Dedifferentiated amniotic fluid mesenchymal stem cell (primary cell): Measurements from ENCODE around the gene PSMD2.
A peak's percentile ranks its signal among the peaks of the same experiment; 100 is the strongest.

Source experiments
- DNase-seq: peaks from one replicate; pipeline ENCODE4 v3.0.0-alpha.2; 2016; ENCODE audit errors: extremely low spot score

Gene PSMD2

GRCh38 chr3:184316792-184317191 is 17.8 kb downstream of the PSMD2 start:
- no peak for DNase-seq

GRCh38 chr3:184317201-184317600 is 18.2 kb downstream of the PSMD2 start:
- DNase-seq, result no peak

GRCh38 chr3:184320104-184320445 is 21.0 kb downstream of the PSMD2 start:
- DNase-seq, result peak; percentile 97

GRCh38 chr3:184321666-184322065 is 22.6 kb downstream of the PSMD2 start:
- no peak for DNase-seq

GRCh38 chr3:184322731-184323487 is 23.9 kb downstream of the PSMD2 start:
- DNase-seq, result no peak

GRCh38 chr3:184323696-184324095 is 24.7 kb downstream of the PSMD2 start:
- no peak for DNase-seq

- DNase-seq, result no peak
Measured at GRCh38 chr3:184325269-184325668, 26.2 kb downstream of the PSMD2 start.

GRCh38 chr3:184325715-184326369 is 26.8 kb downstream of the PSMD2 start:
- DNase-seq, result no peak

GRCh38 chr3:184327171-184327570 is 28.1 kb downstream of the PSMD2 start:
- no peak for DNase-seq

GRCh38 chr3:184328516-184328915 is 29.5 kb downstream of the PSMD2 start:
- DNase-seq, result no peak

- DNase-seq, result peak; percentile 65
Measured at GRCh38 chr3:184332370-184333090, 33.5 kb downstream of the PSMD2 start.

GRCh38 chr3:184333190-184333589 is 34.1 kb downstream of the PSMD2 start:
- DNase-seq, result no peak

- DNase-seq, result no peak
Measured at GRCh38 chr3:184333700-184334099, 34.7 kb downstream of the PSMD2 start.

GRCh38 chr3:184334470-184335158 is 35.6 kb downstream of the PSMD2 start:
- peak; percentile 34 for DNase-seq

- DNase-seq, result no peak
Measured at GRCh38 chr3:184335291-184335660, 36.2 kb downstream of the PSMD2 start.

- DNase-seq, result peak; percentile 46
Measured at GRCh38 chr3:184335661-184336546, 36.9 kb downstream of the PSMD2 start.

- peak; percentile 44 for DNase-seq
Measured at GRCh38 chr3:184336547-184337398, 37.7 kb downstream of the PSMD2 start.

GRCh38 chr3:184337399-184337714 is 38.3 kb downstream of the PSMD2 start, which contains the start of gene FAM131A:
TSS of gene FAM131A (plus strand) at chr3:184337600. CDS start at chr3:184337631, 31 bp downstream.
- no peak for DNase-seq

- DNase-seq, result no peak
Measured at GRCh38 chr3:184337981-184338380, 38.9 kb downstream of the PSMD2 start.

- no peak for DNase-seq
Measured at GRCh38 chr3:184338511-184338945, 39.5 kb downstream of the PSMD2 start.
